GM20431 (cell line): ENCODE data around the gene WFDC12.
"Not testable (repeated sequence)": the region's sequence is repeated elsewhere in the genome, so short reads cannot be mapped to it uniquely, and the experiment has no call there.

Experiments
- in situ Hi-C: fragments of 300-500 bp; cut with MseI, MboI; formaldehyde crosslinking; loops from one replicate; pipeline ENCODE4 v1.15.0; 2020; ENCODE audit warnings: low sequenced_read_pairs; ENCODE audit not compliant: unreplicated experiment

The WFDC12 gene, protein sequence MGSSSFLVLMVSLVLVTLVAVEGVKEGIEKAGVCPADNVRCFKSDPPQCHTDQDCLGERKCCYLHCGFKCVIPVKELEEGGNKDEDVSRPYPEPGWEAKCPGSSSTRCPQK

DNA sequence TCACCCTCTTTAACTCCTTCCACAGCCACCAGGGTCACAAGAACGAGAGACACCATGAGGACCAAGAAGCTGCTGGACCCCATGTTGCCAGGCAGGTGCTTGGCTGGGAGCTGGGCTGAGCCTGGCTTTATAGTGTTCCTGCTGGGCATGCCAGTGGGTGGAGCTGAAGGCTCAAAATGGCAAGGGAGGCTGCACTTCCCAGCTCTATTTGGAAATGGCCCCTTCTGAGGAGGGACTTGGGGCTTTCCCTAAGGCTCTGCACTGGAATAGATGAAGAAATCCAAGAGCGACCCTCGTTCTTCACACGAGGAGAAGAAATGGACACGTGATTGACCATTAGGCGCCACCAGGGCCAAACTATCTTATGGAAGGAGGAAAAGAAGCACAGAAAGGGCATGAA is at the start of gene WFDC12:
Gene WFDC12, minus strand, starts transcription at position 101 of the 400 bp plus-strand sequence. Its CDS starts 18 bp downstream, at position 83.
- in situ Hi-C loops: loop anchor here (25.0 kb wide), 1 partner anchor 163 kb away; no protein-coding TSS in a partner anchor

DNA sequence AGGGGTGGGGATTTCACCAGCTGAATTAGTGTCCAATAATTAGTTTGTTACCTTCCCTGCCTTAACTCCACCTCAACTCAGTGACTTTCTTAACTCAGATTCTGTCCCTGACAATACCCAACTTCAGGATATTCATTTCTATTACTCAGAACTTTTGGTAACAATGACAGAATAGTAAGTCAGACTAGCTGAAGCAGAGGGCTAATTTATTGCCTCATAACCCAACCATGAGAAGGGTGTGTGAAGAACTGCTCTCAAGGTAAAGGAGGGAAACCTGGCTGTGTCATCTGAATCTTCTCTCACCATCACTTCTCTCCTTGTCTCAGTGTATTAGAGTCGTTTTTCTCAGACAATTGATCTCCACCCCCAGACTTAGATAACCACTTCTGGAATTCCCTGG is 49.3 kb upstream of the WFDC12 start:
- in situ Hi-C loops: no loop called here

DNA sequence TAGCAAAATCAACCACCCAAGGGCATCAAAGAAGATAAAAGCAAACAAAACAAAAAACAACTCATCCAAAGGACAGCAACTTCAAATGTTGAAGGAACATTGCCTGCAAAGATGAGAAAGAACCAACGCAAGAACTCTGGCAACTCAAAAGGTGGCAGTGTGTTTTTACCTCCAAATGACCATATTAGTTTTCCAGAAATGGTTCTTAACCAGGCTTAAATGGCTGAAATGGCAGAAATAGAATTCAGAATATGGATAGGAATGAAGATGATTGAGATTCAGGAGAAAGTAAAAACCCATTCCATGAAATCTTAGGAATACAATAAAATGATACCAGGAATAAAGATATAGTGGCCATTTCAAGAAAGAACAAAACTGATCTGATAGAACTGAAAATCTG is 40.6 kb upstream of the WFDC12 start:
- in situ Hi-C loops: no loop called here

DNA sequence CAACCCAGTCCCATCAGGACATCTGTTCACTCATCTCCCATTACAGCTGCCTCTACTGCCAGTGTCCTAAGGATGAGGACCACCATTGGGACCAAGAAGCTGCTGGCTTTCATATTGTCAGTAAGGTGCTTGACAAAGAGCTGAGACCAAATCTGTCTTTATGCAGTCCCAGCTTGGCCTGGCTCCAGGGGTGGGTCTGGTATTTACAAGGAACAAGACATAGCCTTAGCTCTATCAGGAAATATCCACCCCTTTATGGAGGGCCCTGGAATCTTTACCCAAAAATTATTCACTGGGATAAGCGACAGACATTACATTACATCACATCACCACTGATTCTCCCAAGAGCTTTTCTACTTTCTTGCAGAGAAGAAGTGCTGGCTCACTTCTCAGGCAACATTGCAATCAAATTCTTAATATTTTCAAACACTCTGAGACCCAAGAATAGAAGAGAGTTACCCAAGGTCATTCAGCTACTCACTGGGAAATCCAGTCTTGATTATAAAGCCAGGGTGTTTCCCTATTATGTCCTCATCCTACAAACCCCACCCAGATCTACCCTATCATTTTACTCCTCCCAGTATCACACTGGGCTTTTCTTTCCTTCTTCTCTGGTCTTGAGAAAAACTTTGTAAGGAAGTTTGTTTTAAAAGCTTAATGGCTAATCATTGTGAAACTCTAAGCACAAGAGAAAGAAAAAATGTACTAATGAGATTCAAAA is 39.0 kb upstream of the WFDC12 start:
- in situ Hi-C loops: no loop called here

DNA sequence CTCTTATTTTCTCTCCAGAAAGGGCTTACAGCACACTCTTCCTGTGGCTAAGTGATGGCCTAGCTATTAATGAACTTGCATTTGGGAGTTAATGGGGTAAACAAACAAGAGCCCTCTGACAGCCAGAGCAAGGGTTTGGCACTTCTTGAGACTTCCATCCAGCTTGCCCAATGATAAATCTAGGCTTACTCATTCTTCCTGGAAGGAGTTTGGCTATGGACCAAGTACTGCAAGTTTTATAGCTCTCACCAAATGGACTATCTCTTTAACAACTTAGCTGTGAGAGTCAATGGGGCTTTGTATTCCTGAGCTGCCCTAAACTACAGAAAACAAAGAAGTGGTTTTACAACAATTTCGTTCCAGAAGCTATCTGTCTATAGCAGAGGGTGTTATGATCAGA is 33.7 kb upstream of the WFDC12 start:
- in situ Hi-C loops: no loop called here

DNA sequence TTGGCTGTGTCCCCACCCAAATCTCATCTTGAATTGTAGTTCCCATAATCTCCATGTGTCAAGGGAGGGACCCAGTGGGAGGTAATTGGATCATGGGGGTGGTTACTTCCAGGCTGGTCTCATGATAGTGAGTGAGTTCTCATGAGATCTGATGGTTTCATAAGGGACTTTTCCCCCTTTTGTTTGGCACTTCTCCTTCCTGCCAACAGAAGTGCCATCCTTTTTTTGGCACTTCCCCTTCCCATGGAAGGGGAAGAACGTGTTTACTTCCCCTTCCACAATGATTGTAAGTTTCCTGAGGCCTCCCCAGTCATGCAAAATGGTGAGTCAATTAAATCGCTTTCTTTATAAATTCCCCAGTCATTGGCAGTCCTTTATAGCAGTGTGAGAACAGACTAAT is 32.4 kb upstream of the WFDC12 start:
- in situ Hi-C loops: no loop called here

DNA sequence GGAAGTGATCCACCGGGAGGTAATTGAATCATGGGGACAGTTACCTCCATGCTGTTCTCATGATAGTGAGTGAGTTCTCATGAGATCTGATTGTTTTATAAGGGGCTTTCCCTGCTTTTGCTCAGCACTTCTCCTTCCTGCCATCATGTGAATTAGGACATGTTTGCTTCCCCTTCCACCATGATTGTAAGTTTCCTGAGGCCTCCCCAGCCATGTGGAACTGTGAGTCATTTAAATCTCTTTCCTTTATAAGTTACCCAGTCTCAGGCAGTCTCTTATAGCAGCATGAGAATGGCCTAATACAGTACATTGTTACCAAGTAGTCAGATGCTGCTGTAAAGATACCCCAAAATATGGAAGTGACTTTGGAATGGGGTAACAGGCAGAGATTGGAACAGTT is 30.5 kb upstream of the WFDC12 start:
- in situ Hi-C loops: not testable (repeated sequence)

DNA sequence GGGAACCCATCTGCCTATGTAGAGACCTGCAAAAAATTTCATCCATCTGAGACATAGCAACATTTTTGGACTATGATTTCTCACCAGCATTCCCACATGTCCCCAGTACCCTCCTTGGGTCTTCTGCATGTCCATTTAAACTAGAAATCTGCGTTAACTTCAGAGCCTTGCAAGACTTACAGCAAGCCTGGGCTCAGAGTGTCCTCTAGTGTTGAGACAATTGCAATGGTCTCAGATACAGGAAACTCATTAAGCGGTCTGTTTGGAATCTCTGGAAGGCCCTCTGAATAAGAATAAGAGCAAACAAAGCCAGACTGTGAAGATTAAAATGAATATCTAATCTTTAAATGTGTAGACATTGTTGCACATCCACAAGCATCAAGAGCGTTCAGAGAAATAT is 29.9 kb upstream of the WFDC12 start:
- in situ Hi-C loops: no loop called here

DNA sequence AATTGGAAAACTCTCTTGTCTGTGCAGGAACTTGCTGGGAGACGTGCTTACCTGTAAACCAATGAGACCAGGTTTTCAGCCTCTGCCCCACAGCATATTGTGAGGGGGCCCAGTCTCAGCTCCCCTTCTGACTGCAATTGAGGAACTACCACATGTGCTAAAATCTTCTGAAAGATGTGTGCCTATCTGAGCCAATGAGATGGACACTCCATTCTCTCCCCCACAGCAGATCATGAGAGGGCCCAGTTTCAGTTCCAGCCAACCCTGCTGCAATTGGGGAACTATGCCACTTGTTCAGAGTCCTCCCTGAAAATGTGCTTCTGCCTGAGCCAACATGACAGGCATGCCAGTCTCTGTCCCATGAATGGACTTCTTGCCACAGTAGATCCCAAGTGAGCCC is 29.5 kb upstream of the WFDC12 start:
- in situ Hi-C loops: no loop called here

DNA sequence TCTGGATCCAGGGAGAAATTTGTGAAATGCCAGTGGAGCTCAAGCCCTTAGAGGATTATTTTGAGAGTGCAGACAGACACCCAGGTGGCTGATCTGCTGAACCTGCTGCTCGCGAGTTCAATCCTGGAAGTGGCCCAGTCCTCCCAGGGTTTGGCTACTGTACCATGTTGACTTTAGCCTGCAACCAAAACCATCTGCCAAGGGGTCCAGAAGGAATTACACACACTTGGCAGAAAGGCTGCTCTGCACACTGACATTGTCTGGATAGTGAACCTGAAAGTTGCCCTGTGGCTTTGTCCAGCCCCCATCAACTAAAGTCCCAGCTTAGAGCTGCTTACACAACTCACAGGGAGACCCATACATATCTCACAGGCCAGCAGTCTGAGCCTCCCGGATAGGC is 28.9 kb upstream of the WFDC12 start:
- in situ Hi-C loops: no loop called here

DNA sequence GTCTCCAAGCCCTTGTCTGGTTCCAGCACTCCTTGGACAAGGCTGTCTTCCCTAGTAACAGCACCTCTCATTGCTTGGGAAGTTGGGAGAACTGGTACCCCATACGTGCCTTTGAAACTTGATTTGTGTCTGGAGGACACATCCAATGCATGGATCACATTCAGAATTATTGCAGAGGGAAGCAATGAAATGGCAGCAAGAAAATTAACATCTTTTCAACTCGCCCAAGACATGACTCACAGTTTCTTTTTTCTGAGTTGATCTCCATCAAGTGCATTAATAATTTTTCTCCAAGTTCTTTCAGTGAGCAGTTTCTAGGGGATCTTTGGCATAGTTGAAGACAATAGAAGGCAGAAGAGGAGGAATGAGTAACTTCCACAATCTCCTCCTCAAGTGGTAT is 28.1 kb upstream of the WFDC12 start:
- in situ Hi-C loops: no loop called here

DNA sequence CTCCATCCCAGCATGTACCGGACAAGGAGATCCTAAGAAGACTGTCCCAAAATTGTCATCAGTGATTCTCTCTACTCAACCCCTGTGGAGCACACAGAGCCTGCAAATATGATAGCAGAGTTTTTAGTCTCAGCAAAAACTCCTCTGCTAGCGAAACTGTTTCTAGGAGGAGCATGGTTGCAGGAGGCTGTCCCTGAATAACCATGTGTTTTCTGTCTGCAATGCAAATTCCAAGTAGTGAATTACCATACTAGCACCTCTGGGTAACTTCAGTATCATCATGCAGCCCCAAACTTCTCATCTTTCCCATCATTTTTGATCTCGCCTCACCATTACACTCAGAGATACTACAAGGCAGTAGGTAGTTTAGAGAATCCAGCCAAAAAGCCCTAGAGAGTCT is 24.8 kb upstream of the WFDC12 start:
- in situ Hi-C loops: no loop called here

DNA sequence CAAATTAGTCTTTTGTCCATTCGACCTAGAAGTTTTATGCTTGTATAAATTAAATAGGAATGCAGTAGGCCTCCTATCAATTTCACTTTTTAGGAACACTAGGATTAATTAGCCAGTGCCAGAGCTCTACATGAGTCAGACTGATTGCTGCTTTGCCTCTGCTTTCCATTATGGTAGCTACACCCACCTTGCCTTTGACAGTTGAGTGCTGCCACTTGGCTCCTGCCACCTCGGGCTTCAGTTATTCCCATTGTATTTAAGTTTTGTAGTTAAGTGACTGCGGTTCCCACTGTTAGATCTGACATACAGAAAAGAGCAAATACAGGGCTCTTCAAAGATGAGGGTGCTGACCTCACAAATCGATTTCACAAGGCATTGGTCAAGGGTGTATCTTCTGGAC is 16.6 kb upstream of the WFDC12 start:
- in situ Hi-C loops: no loop called here

DNA sequence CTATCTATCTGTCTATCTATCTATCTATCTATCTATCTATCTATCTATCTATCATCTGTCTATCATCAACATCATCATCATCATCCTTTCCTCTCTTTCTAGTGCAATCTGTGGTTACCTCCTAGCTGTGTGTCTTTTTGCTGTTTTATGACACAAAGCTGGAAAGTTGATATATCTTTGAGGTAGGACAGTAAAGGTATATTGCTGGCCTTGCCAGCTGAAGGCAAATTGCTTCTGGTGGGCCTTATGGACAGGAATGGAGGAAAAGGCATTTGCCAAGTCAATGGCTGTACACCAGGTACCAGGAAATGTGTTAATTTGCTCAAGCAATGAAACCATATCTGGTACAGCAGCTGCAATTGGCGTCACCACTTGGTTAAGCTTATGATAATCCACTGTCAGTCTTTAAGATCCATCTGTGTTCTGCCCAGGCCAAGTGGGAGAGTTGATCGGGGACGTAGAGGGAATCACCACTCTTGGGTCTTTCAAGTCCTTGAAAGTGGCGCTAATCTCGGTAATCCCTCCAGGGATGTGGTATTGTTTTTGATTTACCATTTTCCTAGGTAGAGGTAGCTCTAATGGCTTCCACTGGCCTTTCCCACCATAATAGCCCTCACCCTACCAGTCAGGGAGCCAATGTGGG is 15.6 kb upstream of the WFDC12 start:
- in situ Hi-C loops: not testable (repeated sequence)

DNA sequence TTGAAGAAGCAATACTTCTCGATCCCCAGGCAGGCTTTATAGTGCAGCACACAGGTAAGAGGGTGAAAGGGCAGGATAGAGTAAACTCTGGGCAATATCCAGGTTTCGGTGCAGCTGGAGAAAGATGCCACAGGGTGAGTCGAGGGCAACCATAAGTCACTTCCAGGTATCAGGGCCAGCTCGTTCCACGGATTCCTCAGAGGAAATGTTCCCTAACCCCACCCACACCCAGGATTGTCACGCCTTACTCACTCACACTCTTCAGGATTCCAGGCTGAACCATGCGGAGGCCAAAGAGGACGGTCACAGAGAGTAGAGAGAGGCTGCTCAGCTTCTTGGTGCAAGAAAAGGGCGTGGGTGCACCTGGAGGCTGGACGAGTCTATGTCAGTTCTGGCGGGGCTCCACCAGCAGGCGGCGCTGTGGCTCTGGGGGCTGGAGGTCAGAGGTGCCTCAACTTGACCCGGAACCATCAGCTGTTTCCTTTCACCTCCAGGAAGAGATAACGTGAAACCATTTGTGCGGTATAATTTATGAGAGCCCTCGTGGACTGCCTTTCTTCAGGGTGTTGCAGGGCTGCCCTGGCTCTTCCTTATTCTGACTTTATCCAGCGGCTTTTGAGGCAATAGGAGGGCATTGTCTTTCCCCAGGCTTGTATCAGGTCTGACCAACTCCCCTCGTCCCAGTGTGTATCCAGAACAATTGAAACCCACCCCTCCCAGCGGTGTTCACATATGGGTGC is 14.5 kb upstream of the WFDC12 start:
- in situ Hi-C loops: no loop called here

DNA sequence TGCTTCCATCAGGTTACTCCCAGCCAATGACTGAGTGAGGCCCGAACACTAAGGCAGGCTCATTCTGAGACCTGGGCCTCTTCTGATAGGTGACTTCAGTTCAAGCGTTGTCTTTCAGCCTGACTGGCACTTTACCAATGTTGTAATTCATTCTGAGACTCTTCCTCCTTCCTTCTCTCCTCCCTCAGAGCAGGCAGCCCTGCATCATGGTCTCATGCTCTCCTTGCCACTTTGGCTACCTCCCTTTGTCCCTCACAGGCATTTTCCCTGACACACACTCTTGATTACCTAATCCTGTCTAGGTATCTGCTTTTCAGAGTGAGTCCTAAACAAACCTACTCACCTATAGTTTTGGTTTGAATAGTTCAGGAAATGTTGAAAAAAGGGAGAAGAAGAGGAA is 12.6 kb upstream of the WFDC12 start:
- in situ Hi-C loops: no loop called here

DNA sequence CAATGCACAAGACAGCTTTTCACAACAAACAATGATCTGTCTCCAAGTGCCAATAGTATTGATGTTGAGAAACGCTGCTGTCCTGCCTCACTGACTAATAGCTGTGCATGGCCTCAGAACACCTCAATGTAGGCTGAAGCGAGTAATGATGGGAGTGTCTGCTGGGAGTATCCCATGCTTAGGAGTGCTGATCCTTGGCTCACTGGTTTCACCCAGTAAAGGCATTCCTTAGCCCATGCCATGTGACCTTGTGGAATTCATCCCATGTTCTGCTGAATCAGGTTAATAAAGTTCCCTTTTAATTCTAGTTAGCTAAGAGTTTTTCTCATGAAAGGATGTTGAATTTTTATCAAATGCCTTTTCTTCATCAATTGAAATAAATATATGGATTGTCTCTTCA is 3.8 kb upstream of the WFDC12 start:
- in situ Hi-C loops: no loop called here

DNA sequence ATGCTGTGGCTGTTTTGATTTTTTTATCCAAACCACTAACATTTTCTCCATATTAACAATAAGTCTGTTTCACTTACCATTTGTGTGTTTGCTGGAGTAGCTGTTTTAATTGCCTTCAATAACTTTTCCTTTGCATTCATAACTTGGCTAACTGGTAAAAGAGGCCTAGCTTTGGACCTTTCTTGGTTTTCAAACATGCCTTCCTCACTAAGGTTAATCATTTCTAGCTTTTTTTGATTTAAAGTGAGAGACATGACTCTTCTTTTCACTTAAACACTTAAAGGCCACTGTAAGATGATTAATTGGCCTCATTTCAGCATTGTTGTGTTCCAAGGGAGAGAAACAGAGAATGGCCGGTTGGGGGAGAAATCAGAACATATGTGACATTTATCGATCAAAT is 2.9 kb downstream of the WFDC12 start:
- in situ Hi-C loops: loop anchor here (25.0 kb wide), 1 partner anchor 166 kb away; no protein-coding TSS in a partner anchor

DNA sequence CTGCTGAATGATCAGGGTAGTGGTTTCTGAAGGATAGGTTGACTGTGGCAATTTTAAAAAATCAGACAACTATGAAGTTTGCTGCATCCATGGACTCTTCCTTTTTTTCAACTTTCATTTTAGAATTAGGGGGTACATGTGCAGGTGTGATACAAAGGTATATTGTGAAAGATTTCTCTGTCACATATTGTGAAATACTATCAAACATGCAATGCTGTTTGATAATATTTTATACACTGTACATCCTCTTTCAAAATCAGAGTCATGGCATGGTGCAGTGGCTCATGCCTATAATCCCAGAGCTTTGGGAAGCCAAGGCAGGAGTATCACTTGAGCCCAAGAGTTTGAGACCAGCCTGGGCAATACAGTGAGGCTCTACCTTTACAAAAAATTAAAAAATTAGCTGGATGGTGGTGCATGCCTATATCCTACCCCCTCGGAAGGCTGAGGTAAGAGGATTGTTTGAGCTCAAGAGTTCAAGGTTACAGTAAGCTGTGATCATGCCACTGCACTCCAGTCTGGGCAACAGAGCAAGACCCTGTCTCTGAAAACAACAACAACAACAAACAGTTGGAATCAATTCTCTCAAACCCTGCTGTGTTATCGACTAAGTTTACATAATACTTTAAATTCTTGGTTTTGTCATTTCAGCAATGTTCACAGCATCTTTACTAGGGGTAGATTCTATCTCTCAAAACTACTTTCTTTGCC is 4.6 kb downstream of the WFDC12 start:
- in situ Hi-C loops: loop anchor here (25.0 kb wide), 1 partner anchor 168 kb away; no protein-coding TSS in a partner anchor

DNA sequence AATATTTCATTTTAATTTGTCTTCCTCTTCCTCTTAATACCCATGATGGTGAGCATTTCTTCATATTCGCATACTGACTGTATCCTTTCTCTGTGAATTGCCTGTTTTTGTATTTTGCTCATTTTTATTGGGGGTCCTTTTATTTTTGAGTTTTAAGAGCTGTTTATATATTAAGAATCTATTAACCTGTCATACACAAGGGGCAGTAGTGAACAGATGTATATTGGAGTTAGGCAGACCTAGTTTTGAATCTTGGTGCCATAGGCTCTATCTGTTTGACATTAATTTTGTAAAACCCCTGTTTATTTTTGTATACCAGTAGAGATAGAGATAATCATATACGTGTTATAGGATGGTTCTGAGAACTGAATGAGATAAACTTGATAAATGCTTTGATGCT is 6.2 kb downstream of the WFDC12 start:
- in situ Hi-C loops: loop anchor here (25.0 kb wide), 1 partner anchor 169 kb away; no protein-coding TSS in a partner anchor
